ENCODE measurements around the gene ATXN1.
"Not testable (repeated sequence)": the region's sequence is repeated elsewhere in the genome, so short reads cannot be mapped to it uniquely, and the experiment has no call there.

ATXN1 gene

DNA sequence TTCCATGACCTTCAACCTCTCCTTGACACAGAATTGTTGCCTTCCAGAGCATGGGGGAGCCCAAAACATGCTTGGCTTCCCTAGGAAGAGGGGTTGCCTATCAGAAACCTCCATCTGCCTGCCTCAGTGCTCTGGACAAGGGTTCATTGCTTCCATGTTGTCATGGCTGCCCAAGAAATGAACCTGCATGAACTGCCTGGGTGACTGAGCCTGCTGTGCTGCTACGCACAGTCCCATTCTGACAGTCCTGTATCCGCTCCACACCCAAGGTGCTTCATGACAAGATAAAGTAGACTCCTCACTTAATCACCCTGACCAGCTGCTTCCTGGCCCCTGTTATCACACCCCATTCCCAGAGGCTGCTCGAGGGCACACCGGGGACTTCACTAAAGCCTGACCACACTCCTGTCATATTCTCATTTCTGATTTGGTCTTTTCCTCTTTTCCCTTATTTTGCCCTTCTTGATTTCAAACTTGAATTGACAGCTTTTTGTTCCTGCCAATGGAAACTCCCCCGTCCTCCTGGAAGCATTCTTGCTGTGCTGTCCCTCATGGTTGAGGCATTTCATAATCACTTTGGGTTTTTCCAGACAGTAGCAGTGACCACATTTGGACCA, 491.0 kb downstream of the ATXN1 start:
- no peak for DNase-seq (ENCODE audit: low spot score)

DNA sequence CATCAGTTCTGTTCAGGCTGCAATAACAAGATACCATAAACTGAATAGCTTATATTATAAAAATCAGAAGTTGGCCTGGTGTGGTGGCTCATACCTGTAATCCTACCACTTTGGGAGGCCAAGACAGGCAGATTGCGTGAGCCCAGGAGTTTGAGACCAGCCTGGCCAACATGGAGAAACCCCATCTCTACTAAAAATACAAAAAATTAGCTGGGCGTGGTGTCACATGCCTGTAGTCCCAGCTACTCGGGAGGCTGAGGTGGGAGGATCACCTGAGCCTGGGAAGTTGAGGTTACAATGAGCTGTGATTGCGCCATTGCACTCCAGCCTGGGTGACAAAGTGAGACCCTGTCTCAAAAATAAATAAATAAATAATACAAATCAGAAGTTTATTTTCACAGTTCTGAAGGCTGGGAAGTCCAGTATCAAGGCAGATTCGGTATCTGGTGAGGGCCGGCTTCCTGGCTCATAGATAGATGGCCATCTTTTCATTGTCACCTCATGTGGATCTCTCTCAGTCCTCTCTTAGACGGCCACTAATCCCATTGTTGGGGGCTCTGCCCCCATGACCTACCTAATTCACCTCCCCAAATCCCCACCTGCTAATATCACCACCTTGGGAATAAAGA, 491.7 kb downstream of the ATXN1 start:
- not testable (repeated sequence) for DNase-seq (ENCODE audit: low spot score)

DNA sequence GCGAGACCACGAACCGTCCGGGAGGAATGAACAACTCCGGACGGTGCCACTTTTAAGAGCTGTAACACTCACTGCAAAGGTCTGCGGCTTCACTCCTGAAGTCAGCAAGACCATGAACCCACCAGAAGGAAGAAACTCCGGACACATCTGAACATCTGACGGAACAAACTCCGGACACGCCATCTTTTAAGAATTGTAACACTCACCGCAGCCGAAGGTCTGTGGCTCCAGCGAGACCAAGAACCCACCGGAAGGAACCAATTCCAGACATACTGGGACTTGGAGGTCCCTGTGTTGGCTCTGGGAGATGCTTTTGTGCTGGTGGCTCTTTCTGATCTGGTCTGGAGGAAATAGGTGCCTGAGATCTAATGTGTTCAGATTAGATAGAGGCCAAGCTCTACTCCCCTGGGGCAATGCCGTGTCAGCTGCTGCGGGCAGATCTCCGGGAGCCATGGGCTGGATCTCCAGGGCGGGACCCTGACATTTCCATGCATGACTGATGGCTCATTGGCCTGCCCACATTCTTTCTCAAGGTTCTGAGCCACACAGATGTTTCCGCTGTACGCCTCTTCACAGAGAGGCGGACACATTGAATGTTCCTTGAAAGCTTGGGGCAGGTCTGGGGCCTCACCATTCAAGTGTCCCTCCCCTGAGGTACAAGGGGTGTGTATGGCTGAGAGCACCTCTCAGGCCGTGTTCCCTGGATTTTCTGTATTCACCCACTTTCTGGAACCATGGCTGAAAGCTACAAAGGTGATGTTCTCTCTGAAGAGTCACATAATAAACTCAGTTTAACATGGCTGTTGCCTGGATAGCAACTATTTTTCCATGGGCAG, 493.6 kb downstream of the ATXN1 start:
- no peak for DNase-seq (ENCODE audit: low spot score)

DNA sequence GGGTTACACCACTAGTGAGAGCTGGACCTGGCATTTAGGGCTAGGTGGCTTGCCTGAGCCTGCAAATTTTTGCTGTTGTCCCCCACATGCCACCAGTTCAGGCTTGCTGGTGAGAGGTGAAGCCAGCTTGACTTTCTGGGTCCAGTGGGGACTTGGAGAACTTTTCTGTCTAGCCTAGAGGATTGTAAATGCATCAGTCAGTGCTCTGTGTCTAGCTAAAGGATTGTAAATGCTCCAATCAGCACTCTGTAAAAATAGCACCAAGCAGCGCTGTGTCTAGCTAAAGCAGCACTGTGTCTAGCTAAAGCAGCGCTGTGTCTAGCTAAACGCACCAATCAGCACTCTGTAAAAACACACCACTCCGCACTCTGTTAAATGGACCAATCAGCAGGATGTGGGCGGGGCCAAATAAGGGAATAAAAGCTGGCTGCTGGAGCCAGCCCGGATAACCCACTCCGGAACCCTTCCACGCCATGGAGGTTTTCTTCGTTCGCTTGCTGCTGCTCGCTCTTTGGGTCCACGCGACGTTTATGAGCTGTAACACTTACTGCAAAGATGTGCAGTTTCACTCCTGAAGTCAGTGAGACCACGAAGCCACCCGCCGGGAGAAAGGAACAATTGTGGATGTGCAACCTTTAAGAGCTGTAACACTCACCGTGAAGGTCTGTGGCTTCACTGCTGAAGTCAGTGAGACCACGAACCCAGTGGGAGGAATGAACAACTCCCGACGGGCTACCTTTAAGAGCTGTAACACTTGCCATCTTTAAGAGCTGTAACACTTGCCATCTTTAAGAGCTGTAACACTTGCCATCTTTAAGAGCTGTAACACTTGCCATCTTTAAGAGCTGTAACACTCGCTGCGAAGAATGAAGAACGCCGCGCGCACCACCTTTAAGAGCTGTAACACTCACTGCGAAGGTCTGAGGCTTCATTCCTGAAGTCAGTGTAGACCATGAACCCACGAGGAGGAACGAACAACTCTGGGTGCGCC, 495.6 kb downstream of the ATXN1 start:
- DNase-seq (ENCODE audit: low spot score): no peak

DNA sequence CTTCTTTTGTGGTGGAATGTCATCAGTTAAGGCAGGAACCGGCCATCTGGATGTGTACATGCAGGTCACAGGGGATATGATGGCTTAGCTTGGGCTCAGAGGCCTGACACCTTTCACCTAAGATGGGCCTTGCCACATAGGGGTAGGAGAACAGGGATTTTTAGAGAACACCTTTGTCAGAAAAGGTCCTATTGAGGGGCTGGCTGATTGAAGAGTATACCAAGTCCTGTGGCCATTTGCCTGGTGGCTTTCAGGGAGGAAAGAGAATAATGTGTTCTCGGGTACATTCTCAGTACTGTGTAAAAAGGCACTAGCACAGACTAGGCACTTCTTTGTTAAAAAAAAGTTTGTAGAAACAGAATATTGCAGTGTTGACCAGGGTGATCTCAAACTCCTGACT, 496.5 kb downstream of the ATXN1 start:
- DNase-seq (ENCODE audit: low spot score): no peak

DNA sequence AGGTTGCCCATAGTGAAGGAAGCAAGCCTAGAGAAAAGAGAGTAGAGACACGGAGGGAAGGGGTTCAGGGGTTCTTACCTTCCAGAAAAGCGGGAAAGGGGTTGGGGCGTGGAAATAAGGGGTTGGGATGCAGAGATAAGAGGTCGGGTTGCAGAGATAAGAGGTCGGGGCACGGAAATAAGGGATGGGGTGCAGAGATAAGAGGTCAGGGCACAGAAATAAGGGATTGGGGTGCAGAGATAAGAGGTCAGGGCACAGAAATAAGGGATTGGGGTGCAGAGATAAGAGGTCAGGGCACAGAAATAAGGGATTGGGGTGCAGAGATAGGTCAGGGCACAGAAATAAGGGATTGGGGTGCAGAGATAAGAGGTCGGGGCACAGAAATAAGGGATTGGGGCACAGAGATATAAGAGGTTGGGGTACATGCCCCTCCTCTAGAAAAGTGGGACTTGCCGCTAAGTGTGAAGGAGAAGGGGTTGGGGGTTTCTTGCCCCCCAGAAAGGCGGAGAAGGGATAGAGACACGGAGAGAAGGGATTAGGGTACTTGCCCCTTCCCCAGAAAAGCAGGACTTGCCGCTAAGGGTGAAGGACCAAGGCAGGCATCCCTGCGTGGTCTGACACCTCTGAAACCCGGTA, 497.7 kb downstream of the ATXN1 start:
- not testable (repeated sequence) for DNase-seq (ENCODE audit: low spot score)

DNA sequence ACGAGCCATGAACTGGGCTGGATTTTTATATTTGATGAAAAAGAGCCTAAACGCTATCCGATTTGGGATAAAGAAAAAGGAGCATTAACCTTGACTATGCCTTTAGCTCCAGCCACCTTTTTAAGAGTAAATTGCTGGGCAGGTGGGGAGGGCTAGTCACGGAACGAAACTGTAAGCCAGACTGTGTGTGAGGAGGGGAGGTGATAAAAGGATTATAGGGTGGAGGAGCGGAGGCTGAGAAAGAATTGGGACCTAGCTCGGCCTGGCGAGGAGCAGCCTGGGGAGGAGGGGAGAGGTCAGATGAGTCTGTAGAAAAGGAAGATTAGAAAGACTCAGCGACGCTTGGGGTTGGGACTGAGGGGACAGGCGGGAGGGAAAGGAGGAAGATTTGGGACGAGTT, 498.5 kb downstream of the ATXN1 start:
- not testable (repeated sequence) for DNase-seq (ENCODE audit: low spot score)

DNA sequence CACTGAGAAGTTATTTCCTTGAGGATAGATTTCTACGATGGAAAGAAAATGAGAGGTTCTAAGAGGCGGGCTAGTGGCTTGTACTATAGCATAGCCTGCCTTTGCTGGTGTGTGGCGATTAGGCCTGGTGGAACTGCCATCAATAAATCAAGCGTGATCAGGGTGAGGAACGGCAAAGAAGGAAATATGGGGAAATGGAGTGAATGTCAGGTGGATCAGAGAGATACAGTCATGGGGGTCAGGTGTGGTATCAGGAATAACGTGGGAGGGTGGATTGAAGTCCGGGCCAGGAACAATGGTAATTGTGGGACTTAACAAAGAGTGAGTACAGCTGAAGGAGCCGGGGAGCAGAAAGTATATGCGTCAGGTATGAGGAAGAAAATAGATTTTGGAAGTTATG, 500.7 kb downstream of the ATXN1 start:
- DNase-seq (ENCODE audit: low spot score): not testable (repeated sequence)

DNA sequence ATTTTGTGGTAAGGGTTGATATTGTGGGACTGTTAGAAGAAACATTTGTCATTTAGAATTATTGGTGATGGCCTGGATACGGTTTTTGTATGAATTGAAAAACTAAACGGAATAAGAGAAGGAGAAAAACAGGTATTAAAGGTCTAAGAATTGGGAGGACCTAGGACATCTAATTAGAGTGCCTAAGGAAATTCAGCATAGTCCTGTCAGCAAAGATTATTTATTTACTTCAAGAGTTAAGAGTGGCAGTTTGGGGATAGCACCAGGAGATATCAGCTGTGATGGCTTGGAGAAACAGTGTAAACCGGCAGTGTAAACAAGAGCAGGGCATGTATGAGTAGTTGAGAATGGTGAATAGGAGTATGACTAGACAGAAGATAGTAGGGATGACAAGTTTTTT, 501.7 kb downstream of the ATXN1 start:
- not testable (repeated sequence) for DNase-seq (ENCODE audit: low spot score)

DNA sequence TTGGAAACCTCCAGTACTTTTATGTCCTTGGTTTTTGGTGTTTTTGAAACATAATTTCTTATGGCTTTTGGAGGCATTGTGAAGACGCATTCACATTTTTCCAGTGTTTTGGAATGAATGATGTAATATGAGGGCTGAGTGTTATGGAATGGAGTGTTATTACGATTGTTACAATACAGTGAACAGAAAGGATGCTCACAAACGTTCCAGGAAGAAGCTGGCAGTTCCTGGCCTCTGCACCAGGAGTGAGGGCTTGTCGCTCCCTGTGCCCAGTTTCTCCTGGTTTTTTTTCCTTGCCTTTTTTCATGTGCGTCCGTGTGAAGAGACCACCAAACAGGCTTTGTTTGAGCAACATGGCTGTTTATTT, 502.6 kb downstream of the ATXN1 start:
- DNase-seq (ENCODE audit: low spot score): no peak

DNA sequence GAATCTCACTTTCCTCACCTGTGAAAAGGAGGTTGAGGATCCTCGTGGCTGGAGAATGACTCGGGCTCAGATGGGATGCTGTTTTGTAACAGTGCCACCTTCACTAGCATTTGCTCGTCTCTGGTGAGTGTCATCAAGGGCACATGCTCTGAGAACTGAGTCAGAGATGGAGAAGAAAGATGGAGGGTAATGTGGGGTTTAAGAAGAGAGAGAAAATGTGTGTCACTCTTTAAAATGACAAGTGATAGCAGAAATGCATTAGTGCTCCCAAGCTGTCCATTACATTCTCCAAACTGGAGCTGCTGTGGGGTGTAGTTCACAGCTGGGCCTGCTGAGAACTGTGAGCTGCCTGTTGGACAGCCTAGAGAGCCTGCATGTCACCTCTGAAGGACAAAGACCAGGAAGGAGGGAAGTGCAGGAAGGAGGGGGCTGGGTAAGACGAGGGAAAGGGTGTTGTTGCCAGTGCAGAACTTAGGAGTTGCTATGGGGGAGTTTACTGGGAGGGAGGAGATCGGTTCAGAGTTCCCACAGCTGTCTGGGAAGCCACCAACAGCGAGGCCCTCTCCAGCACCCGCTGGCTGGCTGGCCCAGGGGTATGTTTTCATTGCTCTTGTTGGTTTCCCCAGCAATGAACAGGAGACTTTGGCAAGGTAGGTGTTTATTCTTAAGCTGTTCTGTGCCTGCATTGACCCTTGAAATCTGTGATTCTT, 503.1 kb downstream of the ATXN1 start:
- peak; percentile 33 for DNase-seq (ENCODE audit: low spot score)

DNA sequence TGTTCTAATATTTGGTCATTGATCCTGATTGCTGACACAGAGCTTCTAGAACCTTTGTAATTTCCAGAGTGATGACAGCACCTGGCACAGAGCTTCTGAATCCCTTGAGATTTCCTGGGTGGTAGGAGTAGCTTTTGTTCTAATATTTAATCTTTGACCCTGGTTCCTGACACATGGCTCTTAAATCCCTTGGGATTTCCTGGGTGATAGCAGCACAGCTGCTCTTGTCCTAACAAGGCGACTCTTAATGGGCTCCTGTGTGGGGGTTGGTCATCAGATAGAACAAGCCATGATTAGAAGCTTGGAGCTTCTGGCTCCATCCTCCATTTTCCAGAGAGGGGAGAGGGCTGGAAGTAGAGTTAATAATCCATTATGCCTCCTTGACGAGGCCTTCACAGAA, 504.5 kb downstream of the ATXN1 start:
- no peak for DNase-seq (ENCODE audit: low spot score)

DNA sequence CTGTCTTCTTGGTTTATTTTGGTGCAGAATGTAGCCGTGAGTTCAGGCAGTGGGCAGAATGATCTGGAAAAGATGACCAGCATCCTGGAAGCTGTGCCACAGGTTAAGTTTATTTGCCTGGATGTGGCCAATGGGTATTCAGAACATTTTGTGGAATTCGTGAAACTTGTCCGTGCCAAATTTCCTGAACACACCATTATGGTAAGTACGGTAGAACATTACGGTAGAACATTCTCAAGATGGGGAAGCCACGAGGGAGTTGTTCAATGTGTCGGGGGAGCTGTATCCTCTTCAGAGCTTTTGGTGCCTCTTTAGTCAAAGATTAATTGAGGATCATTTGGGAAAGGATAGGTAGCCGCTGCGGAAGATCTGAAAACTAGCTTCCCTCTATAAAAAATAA, 506.7 kb downstream of the ATXN1 start:
- DNase-seq (ENCODE audit: low spot score): no peak

DNA sequence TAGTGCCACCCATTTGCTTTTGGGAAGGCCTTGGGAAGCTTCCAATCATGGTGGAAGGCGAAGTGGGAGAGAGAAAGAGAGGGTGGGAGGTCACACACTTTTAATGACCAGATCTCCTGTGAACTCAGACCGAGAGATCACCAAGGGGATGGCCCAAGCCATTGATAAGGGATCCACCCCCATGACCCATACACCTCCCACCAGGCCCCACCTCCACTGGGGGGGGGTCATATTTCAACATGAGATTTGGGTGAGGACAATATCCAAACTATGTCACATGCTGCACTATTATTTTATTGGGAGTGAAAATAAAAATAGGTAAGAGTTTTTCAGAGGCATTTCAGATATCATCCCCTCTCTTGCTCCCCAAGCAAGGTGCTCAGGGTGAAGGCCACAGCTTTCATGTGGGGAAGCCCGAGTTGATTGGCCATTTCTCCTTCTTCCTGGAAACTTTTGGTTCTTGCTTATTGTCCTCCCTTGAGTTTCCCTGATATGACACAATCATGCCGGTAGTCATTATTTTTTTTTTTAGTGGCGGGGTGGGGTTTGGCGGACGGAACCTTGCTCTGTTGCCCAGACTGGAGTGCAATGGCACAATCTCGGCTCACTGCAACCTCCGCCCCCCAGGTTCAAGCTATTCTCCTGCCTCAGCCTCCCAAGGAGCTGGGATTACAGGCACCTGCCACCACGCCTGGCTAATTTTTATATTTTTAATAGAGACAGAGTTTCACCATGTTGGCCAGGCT, 507.7 kb downstream of the ATXN1 start:
- no peak for DNase-seq (ENCODE audit: low spot score)

DNA sequence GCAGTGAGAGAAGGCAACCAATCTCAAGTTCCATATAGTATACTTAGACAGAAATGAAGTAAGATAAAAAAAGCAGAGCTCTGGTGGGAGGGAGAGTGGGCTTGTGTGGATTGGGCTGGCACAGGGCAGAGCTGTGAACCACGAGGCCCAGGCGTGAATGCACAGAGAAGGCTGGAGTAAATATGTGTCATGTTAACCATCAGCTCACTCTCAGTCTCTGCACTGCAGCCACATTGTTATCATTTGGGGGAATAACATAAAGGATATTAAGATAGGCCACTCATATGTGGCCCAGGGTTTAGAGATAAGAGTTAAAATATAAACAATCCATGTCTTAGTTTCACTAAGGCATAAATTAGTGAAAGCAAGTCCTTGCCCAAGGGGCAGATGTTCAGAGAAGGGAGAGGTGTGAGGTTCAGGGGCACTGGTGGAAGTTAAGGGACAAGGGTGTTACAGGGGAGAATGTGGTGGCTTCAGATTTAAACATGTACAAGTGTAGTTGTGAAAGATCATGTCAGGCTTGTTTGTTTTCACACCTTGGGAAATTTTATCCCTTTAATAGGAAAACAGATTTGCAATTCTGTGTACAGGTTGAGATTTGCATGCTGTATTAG, 508.5 kb downstream of the ATXN1 start:
- no peak for DNase-seq (ENCODE audit: low spot score)

DNA sequence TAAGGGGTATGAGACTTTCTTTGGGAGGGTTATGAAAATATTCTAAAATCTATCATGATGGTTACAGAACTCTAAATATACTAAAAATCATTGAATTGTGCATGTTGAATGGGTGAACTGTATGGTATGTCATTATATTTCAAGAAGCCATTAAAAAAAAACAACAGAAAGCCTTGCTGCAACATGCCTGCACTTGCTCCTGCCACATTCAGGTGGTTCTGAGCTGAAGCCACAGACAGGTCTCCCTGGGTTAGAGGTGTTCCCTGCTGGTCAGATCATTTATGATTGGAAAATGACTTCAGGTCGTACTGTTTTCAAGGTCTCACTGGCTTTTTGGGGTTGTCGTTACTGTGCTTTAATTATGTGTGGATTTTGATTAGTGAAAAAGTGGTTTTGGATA, 509.6 kb downstream of the ATXN1 start:
- DNase-seq (ENCODE audit: low spot score): no peak

DNA sequence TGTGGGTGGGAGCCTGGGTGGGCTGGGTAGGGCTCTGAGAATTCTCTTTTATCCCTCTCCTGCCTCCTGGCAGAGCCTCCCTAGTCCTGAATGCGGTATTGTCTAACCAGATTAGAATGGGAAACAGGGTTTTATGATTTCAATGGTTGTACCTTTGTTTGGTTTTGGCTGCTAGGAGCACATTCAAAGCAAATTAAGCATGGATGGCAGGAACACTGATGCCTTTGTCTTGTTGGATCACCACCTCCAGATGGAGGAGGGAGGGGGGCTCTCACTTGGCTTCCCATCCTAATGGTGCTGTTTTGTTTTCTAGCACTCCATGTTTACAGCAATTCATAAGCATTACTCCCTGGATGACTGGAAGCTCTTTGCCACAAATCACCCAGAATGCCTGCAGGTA, 511.3 kb downstream of the ATXN1 start:
- DNase-seq (ENCODE audit: low spot score): no peak
